A549 (cell line): ENCODE data around the gene CNBP. TPM values are rescaled to one million over a fixed set of nuclear protein-coding genes. Genes with fewer than 3 reads are reported as not detected.

Experiments
- ATAC-seq, 2 experiments: fragments of 200-7000 bp in 1 of 2; fragments of >200 bp in 1 of 2; cut with Nextera tagmentation in 1 of 2; cut with Tn5 transposase in 1 of 2; 3 replicates each; pipeline versions ENCODE4 v1.8.0 to v1.9.1; 2018 to 2020; ENCODE audit warnings: mild to moderate bottlenecking in 1 of 2, moderate library complexity in 1 of 2
- CTCF ChIA-PET: fragments of 300-600 bp; sonication (Branson Sonifier 250); formaldehyde crosslinking; extraction: SDS; loops from one replicate; lab custom pipeline; 2021; ENCODE audit warnings: antibody characterized with exemption, inconsistent platforms; lab: Yijun Ruan, JAX
- POLR2A ChIA-PET: fragments of 350-600 bp; formaldehyde crosslinking; extraction: SDS; loops from one replicate; lab custom pipeline; 2021; ENCODE audit warnings: antibody characterized with exemption, inconsistent platforms; lab: Yijun Ruan, JAX
- DNase-seq, 2 experiments: peaks; one replicate each; pipeline versions ENCODE4 v3.0.0 to v3.0.0-alpha.2; 2011 to 2016; ENCODE audit warnings: low read depth in 1 of 2, low spot score in 1 of 2
- FAIRE-seq: peaks from 2 replicates; lab custom pipeline; 2011; peaks lifted over from hg19 to GRCh38; lab: Jason Lieb, UNC
- H3K27ac ChIP-seq, 2 experiments: fragments of >200 bp; sonication (Bioruptor Twin); formaldehyde crosslinking; 3 replicates each; pipeline ENCODE4 v1.5.1; 2016 to 2017
- H3K4me1 ChIP-seq: fragments of >200 bp; sonication (Bioruptor Twin); formaldehyde crosslinking; 3 replicates; pipeline ENCODE4 v1.6.1; 2016
- H3K4me2 ChIP-seq: fragments of >200 bp; sonication (Bioruptor Twin); formaldehyde crosslinking; 3 replicates; pipeline ENCODE4 v1.6.1; 2016
- H3K4me3 ChIP-seq: fragments of >200 bp; sonication (Bioruptor Twin); formaldehyde crosslinking; 3 replicates; pipeline ENCODE4 v1.5.1; 2016
- H3K9me3 ChIP-seq: fragments of >200 bp; sonication (Bioruptor Twin); formaldehyde crosslinking; 3 replicates; pipeline ENCODE4 v1.6.1; 2016
- BCL3 ChIP-seq: fragments of >200 bp; sonication (Bioruptor Twin); formaldehyde crosslinking; IDR thresholded peaks from 3 replicates; pipeline ENCODE4 v1.6.1; 2016
- BHLHE40 ChIP-seq: IDR thresholded peaks from 2 replicates; pipeline ENCODE4 v1.6.1; 2012; ENCODE audit warnings: low read depth, low read length, inconsistent platforms
- CBX8 ChIP-seq: fragments of 200-600 bp; sonication (generic); IDR thresholded peaks from 2 replicates; pipeline ENCODE4 v1.6.1; 2016
- CEBPB ChIP-seq, 2 experiments: fragments of >200 bp in 1 of 2; sonication (Bioruptor Twin) in 1 of 2; formaldehyde crosslinking in 1 of 2; IDR thresholded peaks; 2 replicates each; pipeline ENCODE4 v1.6.1; 2012 to 2016
- E2F6 ChIP-seq: IDR thresholded peaks from 2 replicates; pipeline ENCODE4 v1.6.1; 2012; ENCODE audit warnings: low read depth, borderline replicate concordance
- EP300 ChIP-seq, 2 experiments: fragments of >200 bp; sonication (Bioruptor Twin); formaldehyde crosslinking; IDR thresholded peaks; 2 replicates in 1 of 2; 3 replicates in 1 of 2; pipeline ENCODE4 v1.6.1; 2016 to 2017
- ESRRA ChIP-seq: fragments of 150-350 bp; IDR thresholded peaks from 2 replicates; pipeline ENCODE4 v1.6.1; 2014; ENCODE audit warnings: mild to moderate bottlenecking, low read length, borderline replicate concordance
- FOSL2 ChIP-seq, 2 experiments: fragments of 450-650 bp in 1 of 2; fragments of >200 bp in 1 of 2; sonication (Bioruptor Twin) in 1 of 2; formaldehyde crosslinking; IDR thresholded peaks; 2 replicates each; pipeline versions ENCODE4 v1.5.0 to v1.6.1; 2016 to 2020; ENCODE audit warnings: mild to moderate bottlenecking in 1 of 2, moderate library complexity in 1 of 2
- FOXS1 ChIP-seq: fragments of 250-450 bp; sonication (Bioruptor Pico); IDR thresholded peaks from 2 replicates; pipeline ENCODE4 v1.5.0; 2020; ENCODE audit warnings: mild to moderate bottlenecking, moderate library complexity
- GATA3 ChIP-seq: IDR thresholded peaks from 2 replicates; pipeline ENCODE4 v1.6.1; 2012; ENCODE audit warnings: borderline replicate concordance
- JUNB ChIP-seq: fragments of >200 bp; sonication (Bioruptor Twin); formaldehyde crosslinking; IDR thresholded peaks from 2 replicates; pipeline ENCODE4 v1.6.1; 2016
- MAFK ChIP-seq: fragments of 450-650 bp; IDR thresholded peaks from 2 replicates; pipeline ENCODE4 v1.6.1; 2014; ENCODE audit not compliant: partially characterized antibody
- MAX ChIP-seq: IDR thresholded peaks from 2 replicates; pipeline ENCODE4 v1.6.1; 2012
- MYC ChIP-seq: IDR thresholded peaks from 2 replicates; pipeline ENCODE4 v1.6.1; 2012; ENCODE audit warnings: mild to moderate bottlenecking, inconsistent platforms, low read length, improper control_type of control experiment, borderline replicate concordance
- RAD21 ChIP-seq, 2 experiments: fragments of >200 bp in 1 of 2; sonication (Bioruptor Twin) in 1 of 2; formaldehyde crosslinking in 1 of 2; IDR thresholded peaks in 1 of 2; conservative IDR thresholded peaks in 1 of 2; 2 replicates in 1 of 2; 3 replicates in 1 of 2; pipeline ENCODE4 v1.6.1; 2012 to 2018; ENCODE audit warnings: inconsistent platforms in 1 of 2
- RARB ChIP-seq: fragments of 250-450 bp; sonication (Bioruptor Pico); IDR thresholded peaks from 2 replicates; pipeline ENCODE4 v1.8.0; 2021; ENCODE audit warnings: mild to moderate bottlenecking, moderate library complexity
- RNF2 ChIP-seq: fragments of 200-600 bp; sonication (generic); IDR thresholded peaks from 2 replicates; pipeline ENCODE4 v1.6.1; 2016; ENCODE audit warnings: low read depth, mild to moderate bottlenecking, antibody characterized with exemption, moderate library complexity, borderline replicate concordance
- TP53 ChIP-seq: fragments of 250-450 bp; sonication (Bioruptor Pico); IDR thresholded peaks from 2 replicates; pipeline ENCODE4 v1.5.0; 2021; ENCODE audit warnings: mild to moderate bottlenecking, moderate library complexity
- USF2 ChIP-seq: fragments of 450-650 bp; IDR thresholded peaks from 2 replicates; pipeline ENCODE4 v1.6.1; 2014; ENCODE audit warnings: antibody characterized with exemption
- WGBS: methylation state at CpG from one replicate; pipeline ENCODE4 v1.1.6; 2017; ENCODE audit errors: missing lambda C conversion rate; 5-methylcytosine and 5-hydroxymethylcytosine counted together
- polyA plus RNA-seq, 4 experiments: library from polyadenylated mRNA; depleted of rRNA in 3 of 4; stranded (reverse); fragments of >200 nt; fragmentation: RNase III in 1 of 4; extraction: RNeasy Plus Mini Kit Qiagen cat#74134 plus additional on column Dnase treatment in 1 of 4; gene quantifications; 2 replicates in 3 of 4; 3 replicates in 1 of 4; pipeline ENCODE4 v1.2.3, GENCODE V29; 2011 to 2017

CNBP gene
- polyA plus RNA-seq, 2 of the 4 experiments (the other 2 are of a cell fraction): 312 to 365 TPM

- ChIA-PET POLR2A (interaction anchor here (0.7 to 1.2 kb wide), 8 partner anchors 15 to 109 kb away, joined by 3 to 12 read pairs (median 4); partner anchors contain the start of genes CNBP, COPG1 and RAB43), CTCF (interaction anchor here (0.6 to 11.5 kb wide), 6 partner anchors 9 to 260 kb away, joined by 3 to 82 read pairs (median 4); no protein-coding TSS in a partner anchor)
- H3K4me1 ChIP-seq: peaks cover 55% of the 10 kb centered on the region
- peak in 1 of 2 experiments; percentile 79 for DNase-seq
- ATAC-seq: peak; percentile 79 to 81
- H3K4me2 ChIP-seq: peak overlapping the region; percentile 11
- TF ChIP-seq E2F6: peak; percentile 35; the same call in 1 of the 2 replicates
- TF ChIP-seq USF2: peak; percentile 57
- TF ChIP-seq FOSL2 (IDR thresholded peaks at IDR 0.05): peak; percentile 59
- TF ChIP-seq FOSL2 (CRISPR knock-in tag; IDR thresholded peaks at IDR 0.05): peak; percentile 81
- TF ChIP-seq BCL3: no peak
- peak; percentile 65; the same call in 1 of the 2 replicates for TF ChIP-seq ESRRA
- TF ChIP-seq TP53: no peak
- no peak for TF ChIP-seq GATA3
- TF ChIP-seq MAX: peak; percentile 53
- TF ChIP-seq JUNB: no peak
- WGBS: 15% methylated on average over 7 of the region's 7 CpGs
- peak overlapping the region; percentile 85 to 88 for H3K27ac ChIP-seq
- FAIRE-seq: no peak
- no peaks in the 10 kb centered on the region for H3K9me3 ChIP-seq
- H3K4me3 ChIP-seq: no peak overlapping the region
These were observed 46.8 kb upstream of the CNBP start for GRCh38 chr3:129230311-129231019.

- DNase-seq (peak in 1 of 2 experiments; percentile 60), FAIRE-seq (no peak), ATAC-seq (peak; percentile 22 to 56; a peak in 3 of 6 replicates)
- CTCF ChIA-PET: interaction anchor here (0.8 to 11.5 kb wide), 5 partner anchors 10 to 175 kb away, joined by 3 to 82 read pairs (median 3); no protein-coding TSS in a partner anchor
- Histone ChIP-seq H3K4me1 (peaks cover 67% of the 10 kb centered on the region), H3K4me3 (no peak overlapping the region), H3K27ac (peak overlapping the region; percentile 85 to 88), H3K9me3 (no peaks in the 10 kb centered on the region), H3K4me2 (peak overlapping the region; percentile 40; the same call in 2 of the 3 replicates)
- WGBS: 63% methylated on average over 11 of the region's 11 CpGs
- POLR2A ChIA-PET: interaction anchor here (0.6 to 1.1 kb wide), 3 partner anchors 17 to 48 kb away, joined by 3 to 8 read pairs (median 4); no protein-coding TSS in a partner anchor
- TF ChIP-seq FOXS1 (no peak), MAFK (peak; percentile 83), RNF2 (no peak), CEBPB (IDR thresholded peaks at IDR 0.05) (no peak), EP300 (IDR thresholded peaks at IDR 0.05) (no peak), RAD21 (conservative IDR thresholded peaks at IDR 0.05 in 1 of 2, IDR thresholded peaks at IDR 0.05 in 1 of 2) (no peak), ESRRA (no peak), MAX (peak; percentile 55), MYC (no peak), USF2 (no peak), BHLHE40 (no peak), CBX8 (no peak), RARB (CRISPR knock-in tag) (no peak), FOSL2 (IDR thresholded peaks at IDR 0.05) (no peak), FOSL2 (CRISPR knock-in tag; IDR thresholded peaks at IDR 0.05) (peak; percentile 33)
These were observed 45.3 kb upstream of the CNBP start for GRCh38 chr3:129228891-129229585.
